Lower lobe of right lung (tissue), 2 donors: ENCODE measurements around the gene CLPSL1. TPM values are rescaled to one million over a fixed set of nuclear protein-coding genes. Genes with fewer than 3 reads are reported as not detected.
A peak's percentile ranks its signal among the peaks of the same experiment; 100 is the strongest.

Source experiments
- ATAC-seq, 2 donors: fragments of 200-7000 bp; cut with Tn5 transposase; one replicate each; pipeline ENCODE4 v1.9.1; 2020 to 2022; ENCODE audit warnings: mild to moderate bottlenecking in 2 of 2, moderate library complexity in 2 of 2
- DNase-seq: peaks from one replicate; pipeline ENCODE4 v3.0.0-alpha.2; 2020
- H3K27ac ChIP-seq: fragments of 200-600 bp; one replicate; pipeline ENCODE4 v1.8.0; 2022
- H3K27me3 ChIP-seq: fragments of 200-600 bp; one replicate; pipeline ENCODE4 v1.8.0; 2022; ENCODE audit warnings: low read depth
- H3K36me3 ChIP-seq: fragments of 200-600 bp; one replicate; pipeline ENCODE4 v1.8.0; 2022; ENCODE audit warnings: mild to moderate bottlenecking
- H3K4me1 ChIP-seq: fragments of 200-600 bp; one replicate; pipeline ENCODE4 v1.8.0; 2022
- H3K4me3 ChIP-seq: fragments of 200-600 bp; one replicate; pipeline ENCODE4 v1.8.0; 2022; ENCODE audit warnings: mild to moderate bottlenecking
- H3K9me3 ChIP-seq: fragments of 200-600 bp; one replicate; pipeline ENCODE4 v1.8.0; 2022
- CTCF ChIP-seq: fragments of 200-600 bp; IDR thresholded peaks from one replicate; pipeline ENCODE4 v1.8.0; 2022; ENCODE audit warnings: antibody characterized with exemption, mild to moderate bottlenecking
- intact Hi-C: fragments of 100-400 bp; cut with DNase I; formaldehyde crosslinking; loops from one replicate; pipeline ENCODE4 v1.11.0; 2022
- total RNA-seq: library from RNA; stranded (reverse); fragmentation: NEBNext Ultra II Directional; extraction: Animal tissue kit (Norgen Biotek cat#: 25700); gene quantifications from one replicate; pipeline ENCODE4 v1.2.1, GENCODE V29; 2021
- donor health status: DM: no; HTN: yes; CAD: no; lungs with severe emphysema.

CLPSL1 gene
- total RNA-seq, 1 donor from 2014 or later, result not detected

GRCh38 chr6:35754452-35755277 is 26.2 kb upstream of the CLPSL1 start:
- H3K36me3 ChIP-seq, result no peaks in the 10 kb centered on the region
- DNase-seq (no peak), ATAC-seq (peak in 1 of 2 donors; percentile 58)
- no peak for TF ChIP-seq CTCF
- H3K27me3 ChIP-seq, result peaks cover 4% of the 10 kb centered on the region
- no peak overlapping the region for H3K4me3 ChIP-seq
- H3K9me3 ChIP-seq, result no peaks in the 10 kb centered on the region
- H3K4me1 ChIP-seq, result no peaks in the 10 kb centered on the region
- no peak overlapping the region for H3K27ac ChIP-seq
- intact Hi-C loops, result no loop called here

GRCh38 chr6:35755278-35755924 is 25.4 kb upstream of the CLPSL1 start:
- Histone ChIP-seq H3K36me3 (no peaks in the 10 kb centered on the region), H3K27me3 (peaks cover 10% of the 10 kb centered on the region), H3K27ac (no peak overlapping the region), H3K4me3 (no peak overlapping the region), H3K9me3 (no peaks in the 10 kb centered on the region), H3K4me1 (no peaks in the 10 kb centered on the region)
- intact Hi-C loops, result no loop called here
- no peak for ATAC-seq
- no peak for TF ChIP-seq CTCF
- no peak for DNase-seq

- H3K27ac ChIP-seq, result no peak overlapping the region
- intact Hi-C loops, result no loop called here
- H3K4me3 ChIP-seq, result no peak overlapping the region
- no peaks in the 10 kb centered on the region for H3K36me3 ChIP-seq
- no peaks in the 10 kb centered on the region for H3K4me1 ChIP-seq
- TF ChIP-seq CTCF, result no peak
- ATAC-seq, result no peak
- H3K27me3 ChIP-seq, result peaks cover 25% of the 10 kb centered on the region
- DNase-seq, result no peak
- H3K9me3 ChIP-seq, result no peaks in the 10 kb centered on the region
Observed at GRCh38 chr6:35757456-35758123, 23.2 kb upstream of the CLPSL1 start.

GRCh38 chr6:35759426-35759825 is 21.4 kb upstream of the CLPSL1 start:
- H3K4me3 ChIP-seq, result no peak overlapping the region
- DNase-seq (no peak), ATAC-seq (no peak)
- TF ChIP-seq CTCF, result no peak
- H3K9me3 ChIP-seq, result no peaks in the 10 kb centered on the region
- intact Hi-C loops, result no loop called here
- peaks cover 41% of the 10 kb centered on the region for H3K27me3 ChIP-seq
- no peak overlapping the region for H3K27ac ChIP-seq
- H3K4me1 ChIP-seq, result no peaks in the 10 kb centered on the region
- no peaks in the 10 kb centered on the region for H3K36me3 ChIP-seq

- Histone ChIP-seq H3K36me3 (no peaks in the 10 kb centered on the region), H3K4me1 (no peaks in the 10 kb centered on the region), H3K4me3 (no peak overlapping the region), H3K9me3 (no peaks in the 10 kb centered on the region), H3K27me3 (peaks cover 46% of the 10 kb centered on the region), H3K27ac (no peak overlapping the region)
- intact Hi-C loops, result no loop called here
- DNase-seq, result no peak
- no peak for TF ChIP-seq CTCF
- no peak for ATAC-seq
Observed at GRCh38 chr6:35765739-35766138, 15.1 kb upstream of the CLPSL1 start.
